Thoracic aorta (tissue), 2 donors: ENCODE results near the gene RIPK4. TPM values are rescaled to one million over a fixed set of nuclear protein-coding genes. Genes with fewer than 3 reads are reported as not detected.

Experiments used
- ATAC-seq: fragments of 150-250 bp; one replicate; pipeline ENCODE4 v1.8.0; 2017; ENCODE audit warnings: low read depth; ENCODE audit not compliant: insufficient number of reproducible peaks, low FRiP score
- DNase-seq: peaks from one replicate; pipeline ENCODE4 v3.0.0-alpha.2; 2020; ENCODE audit warnings: low spot score
- H3K27ac ChIP-seq, 2 donors: fragments of 200-600 bp; sonication (generic); 1 replicate in 1 of 2; 2 replicates in 1 of 2; pipeline ENCODE4 v1.5.1; 2016; ENCODE audit warnings: mild to moderate bottlenecking in 2 of 2, moderate library complexity in 2 of 2
- H3K27me3 ChIP-seq: fragments of 200-600 bp; sonication (generic); replicated peaks from 2 replicates; pipeline ENCODE4 v1.6.0; 2016; ENCODE audit warnings: mild to moderate bottlenecking; ENCODE audit not compliant: insufficient read depth
- H3K36me3 ChIP-seq: fragments of 200-600 bp; sonication (generic); one replicate; pipeline ENCODE4 v1.5.1; 2016
- H3K4me1 ChIP-seq, 2 donors: fragments of 200-600 bp; sonication (generic); 1 replicate in 1 of 2; 2 replicates in 1 of 2; pipeline versions ENCODE4 v1.5.1 to v1.6.0; 2016; ENCODE audit warnings: low read depth in 2 of 2, mild to moderate bottlenecking in 1 of 2; ENCODE audit not compliant: control insufficient read depth in 1 of 2
- H3K4me3 ChIP-seq: fragments of 200-600 bp; sonication (generic); 2 replicates; pipeline ENCODE4 v1.5.1; 2016; ENCODE audit warnings: mild to moderate bottlenecking
- H3K9me3 ChIP-seq: fragments of 200-600 bp; sonication (generic); 2 replicates; pipeline ENCODE4 v1.5.1; 2016
- total RNA-seq, 2 donors: library from RNA; depleted of rRNA; stranded (reverse); fragments of >200 nt; gene quantifications; one replicate each; pipeline versions ENCODE4 v1.1.0 to v1.2.3, GENCODE V29; 2016
- TF ChIP-seq, protein P1 (sequence below): fragments of 200-600 bp; sonication (generic); IDR thresholded peaks from one replicate; pipeline ENCODE4 v1.5.1; 2019; ENCODE audit warnings: antibody characterized with exemption

The RIPK4 gene
- total RNA-seq, 2 donors from 2014 or later, result 6.3 to 9.2 TPM

DNA sequence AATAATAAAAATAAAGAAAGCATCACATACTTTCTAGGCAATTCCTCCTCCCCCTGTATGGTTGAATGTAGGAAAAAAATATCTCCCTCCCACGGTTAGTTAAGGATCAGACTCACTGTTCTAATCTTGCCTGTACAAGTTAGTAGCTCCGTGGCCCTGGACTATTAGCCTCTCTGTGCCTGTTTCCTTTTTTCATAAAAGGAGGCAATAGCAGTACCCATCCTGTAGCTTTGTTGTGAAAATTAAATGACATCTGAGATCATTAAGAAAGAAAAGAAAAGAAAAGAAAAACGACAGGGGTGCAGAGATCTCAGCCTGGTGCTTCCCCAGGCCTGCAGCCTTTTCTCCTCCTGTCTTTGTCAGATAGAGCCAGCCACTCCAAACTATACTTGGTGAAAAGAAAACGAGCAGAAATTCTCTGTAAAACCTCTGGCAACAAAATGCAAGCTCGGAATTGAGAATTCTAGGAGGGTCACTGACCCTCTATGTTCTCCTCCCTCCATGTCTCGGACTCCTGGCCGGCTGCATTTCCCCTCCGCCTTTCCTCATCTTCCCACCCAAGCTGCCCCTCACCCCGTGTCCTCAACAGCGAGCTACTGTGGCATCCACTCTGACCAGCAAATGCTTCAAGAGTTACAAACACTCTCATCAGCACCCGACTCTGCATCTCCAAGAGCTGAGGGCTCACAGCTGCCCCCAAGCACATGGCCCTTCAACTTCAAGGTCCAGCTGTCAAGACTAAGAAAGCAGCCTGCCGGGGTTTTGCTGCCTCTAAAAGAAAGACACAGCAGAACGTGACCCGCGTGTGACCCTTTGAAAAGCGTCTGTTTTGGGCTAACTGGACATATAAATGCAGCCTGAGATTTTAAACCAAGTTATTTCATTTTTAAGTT is 13.6 kb downstream of the RIPK4 start:
- ATAC-seq, result no peak

DNA sequence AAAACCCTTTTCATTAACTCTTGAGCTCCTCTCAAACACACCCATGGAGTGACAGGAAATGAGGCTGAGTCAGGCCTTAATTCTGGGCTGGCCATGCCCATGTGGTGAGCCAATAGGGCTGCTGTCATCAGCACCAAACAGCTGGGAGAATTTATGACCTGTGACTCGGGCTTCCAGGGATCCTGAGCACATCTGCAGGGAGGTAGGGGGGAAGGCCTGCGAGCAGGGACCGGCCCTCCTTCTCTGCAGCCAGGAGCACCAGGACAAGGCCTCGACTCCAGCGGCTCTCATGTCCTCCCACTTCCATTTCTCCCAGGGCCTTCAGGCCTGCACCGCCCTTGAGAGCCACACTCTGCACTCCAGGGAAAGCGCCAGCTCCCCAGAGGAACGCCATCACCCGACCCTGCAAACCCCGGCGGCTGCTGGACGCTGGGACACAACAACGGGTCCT is 14.6 kb downstream of the RIPK4 start:
- DNase-seq (no peak), ATAC-seq (no peak)
- H3K4me1 ChIP-seq, result no peaks in the 10 kb centered on the region
- no peaks in the 10 kb centered on the region for H3K27me3 ChIP-seq
- no peak overlapping the region for H3K27ac ChIP-seq
- no peaks in the 10 kb centered on the region for H3K9me3 ChIP-seq
- TF ChIP-seq, protein P1, sequence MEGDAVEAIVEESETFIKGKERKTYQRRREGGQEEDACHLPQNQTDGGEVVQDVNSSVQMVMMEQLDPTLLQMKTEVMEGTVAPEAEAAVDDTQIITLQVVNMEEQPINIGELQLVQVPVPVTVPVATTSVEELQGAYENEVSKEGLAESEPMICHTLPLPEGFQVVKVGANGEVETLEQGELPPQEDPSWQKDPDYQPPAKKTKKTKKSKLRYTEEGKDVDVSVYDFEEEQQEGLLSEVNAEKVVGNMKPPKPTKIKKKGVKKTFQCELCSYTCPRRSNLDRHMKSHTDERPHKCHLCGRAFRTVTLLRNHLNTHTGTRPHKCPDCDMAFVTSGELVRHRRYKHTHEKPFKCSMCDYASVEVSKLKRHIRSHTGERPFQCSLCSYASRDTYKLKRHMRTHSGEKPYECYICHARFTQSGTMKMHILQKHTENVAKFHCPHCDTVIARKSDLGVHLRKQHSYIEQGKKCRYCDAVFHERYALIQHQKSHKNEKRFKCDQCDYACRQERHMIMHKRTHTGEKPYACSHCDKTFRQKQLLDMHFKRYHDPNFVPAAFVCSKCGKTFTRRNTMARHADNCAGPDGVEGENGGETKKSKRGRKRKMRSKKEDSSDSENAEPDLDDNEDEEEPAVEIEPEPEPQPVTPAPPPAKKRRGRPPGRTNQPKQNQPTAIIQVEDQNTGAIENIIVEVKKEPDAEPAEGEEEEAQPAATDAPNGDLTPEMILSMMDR, result no peak
- no peaks in the 10 kb centered on the region for H3K36me3 ChIP-seq
- H3K4me3 ChIP-seq, result no peak overlapping the region

More for the DNA sequence above, 13.6 kb downstream of the RIPK4 start:
- Histone ChIP-seq H3K4me1 (no peaks in the 10 kb centered on the region), H3K27ac (no peak overlapping the region), H3K9me3 (no peaks in the 10 kb centered on the region), H3K36me3 (no peaks in the 10 kb centered on the region), H3K27me3 (no peaks in the 10 kb centered on the region), H3K4me3 (no peak overlapping the region)
- DNase-seq, result no peak
- TF ChIP-seq, protein P1, result no peak

DNA sequence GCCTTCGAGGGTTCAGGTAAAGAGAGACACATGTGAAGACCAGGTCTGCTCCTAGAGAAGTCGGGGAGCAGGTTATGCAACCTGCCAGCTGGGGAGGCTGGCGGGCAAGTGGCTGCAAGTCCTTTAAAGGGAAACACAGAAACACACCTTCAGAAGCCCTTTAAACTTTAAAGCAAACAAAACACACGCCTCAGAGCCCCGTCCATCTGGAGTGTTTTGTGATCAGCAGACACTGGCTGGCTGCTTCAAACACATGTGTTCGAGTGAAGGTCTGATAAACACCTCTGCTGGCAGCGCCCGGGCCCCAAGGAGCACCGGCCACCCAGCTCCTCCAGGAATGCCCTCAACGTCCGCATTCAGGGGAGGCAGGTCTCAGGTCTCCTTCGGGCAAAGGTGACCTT is 15.2 kb downstream of the RIPK4 start:
- Histone ChIP-seq H3K36me3 (no peaks in the 10 kb centered on the region), H3K4me3 (no peak overlapping the region), H3K4me1 (no peaks in the 10 kb centered on the region), H3K9me3 (no peaks in the 10 kb centered on the region), H3K27me3 (no peaks in the 10 kb centered on the region), H3K27ac (no peak overlapping the region)
- DNase-seq (no peak), ATAC-seq (no peak)
- TF ChIP-seq, protein P1, result no peak

DNA sequence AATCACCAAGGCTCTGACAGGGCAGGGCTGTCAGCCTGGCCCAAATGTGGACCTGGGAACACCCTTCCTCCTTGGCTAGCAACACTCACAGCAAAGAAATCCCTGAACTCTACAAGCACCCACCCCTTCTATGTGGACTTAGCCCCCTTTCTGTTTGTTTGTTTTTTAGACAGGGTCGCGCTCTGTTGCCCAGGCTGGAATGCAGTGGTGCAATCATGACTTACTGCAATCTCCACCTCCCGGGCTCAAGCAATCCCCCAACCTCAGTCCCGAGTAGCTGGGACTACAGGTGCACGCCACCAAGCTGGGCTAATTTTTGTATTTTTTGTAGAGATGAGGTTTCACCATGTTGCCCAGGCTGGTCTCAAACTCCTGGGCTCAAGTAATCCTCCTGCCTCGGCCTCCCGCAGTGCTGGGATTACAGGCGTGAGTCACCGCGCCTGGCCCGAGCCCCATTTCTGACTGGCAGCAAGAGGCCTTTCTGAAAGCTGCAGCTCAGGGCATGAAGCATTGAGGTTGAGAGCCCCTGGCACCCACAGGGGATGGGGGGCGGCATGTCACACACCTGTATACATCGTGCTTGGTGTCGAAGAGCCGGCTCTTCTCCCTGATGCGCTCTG is 16.2 kb downstream of the RIPK4 start:
- ATAC-seq, result no peak
- no peaks in the 10 kb centered on the region for H3K36me3 ChIP-seq

DNA sequence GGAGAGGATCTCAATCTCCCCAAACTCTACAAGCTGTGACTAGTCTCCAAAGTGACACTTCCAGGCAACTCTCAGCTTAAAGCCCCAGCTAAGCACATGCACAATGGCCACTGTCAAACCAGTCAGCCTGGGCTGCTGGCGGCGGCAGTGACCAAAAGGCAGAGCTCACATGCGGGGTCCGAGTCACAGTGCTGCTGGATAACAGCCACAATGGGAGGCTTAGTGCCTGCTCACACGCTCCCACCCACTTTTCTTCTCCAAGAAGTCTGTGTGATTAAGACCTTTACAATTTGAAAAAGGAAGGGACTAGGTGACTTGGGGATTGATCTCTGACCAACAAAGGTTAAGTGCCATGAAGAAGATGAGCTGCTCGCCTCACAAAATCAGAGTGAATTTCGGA is 16.8 kb downstream of the RIPK4 start:
- DNase-seq (no peak), ATAC-seq (no peak)
- no peak overlapping the region for H3K27ac ChIP-seq
- no peaks in the 10 kb centered on the region for H3K27me3 ChIP-seq
- H3K36me3 ChIP-seq, result no peaks in the 10 kb centered on the region
- no peaks in the 10 kb centered on the region for H3K4me1 ChIP-seq
- H3K4me3 ChIP-seq, result no peak overlapping the region
- H3K9me3 ChIP-seq, result no peaks in the 10 kb centered on the region
- TF ChIP-seq, protein P1, result no peak

More for the DNA sequence above, 16.2 kb downstream of the RIPK4 start:
- Histone ChIP-seq H3K4me1 (no peaks in the 10 kb centered on the region), H3K27ac (no peak overlapping the region), H3K9me3 (no peaks in the 10 kb centered on the region), H3K4me3 (no peak overlapping the region), H3K27me3 (no peaks in the 10 kb centered on the region)
- TF ChIP-seq, protein P1, result no peak
- DNase-seq, result no peak
